Nephron progenitor cell (in vitro differentiated cells): ENCODE measurements around the gene HAUS5.

Experiments used
- DNase-seq: peaks from one replicate; pipeline ENCODE4 v3.0.0; 2021
- H3K27ac Mint-ChIP-seq: 2 replicates; pipeline ENCODE4 v1.8.0; 2021; ENCODE audit warnings: mild to moderate bottlenecking, moderate library complexity, mixed read lengths
- H3K27me3 Mint-ChIP-seq: 2 replicates; pipeline ENCODE4 v1.8.0; 2021; ENCODE audit warnings: mild to moderate bottlenecking, low read depth, mixed read lengths; ENCODE audit not compliant: poor library complexity
- H3K36me3 Mint-ChIP-seq: 2 replicates; pipeline ENCODE4 v1.8.0; 2021; ENCODE audit warnings: low read depth, mixed read lengths
- H3K4me1 Mint-ChIP-seq: 2 replicates; pipeline ENCODE4 v1.8.0; 2021; ENCODE audit warnings: mixed read lengths
- H3K4me3 Mint-ChIP-seq: 2 replicates; pipeline ENCODE4 v1.8.0; 2021; ENCODE audit warnings: mild to moderate bottlenecking, moderate library complexity, mixed read lengths
- H3K9me3 Mint-ChIP-seq: 2 replicates; pipeline ENCODE4 v1.8.0; 2021; ENCODE audit warnings: mild to moderate bottlenecking, moderate library complexity, mixed read lengths
- CTCF ChIP-seq: fragments of 200-600 bp; sonication (generic); IDR thresholded peaks from 2 replicates; pipeline ENCODE4 v1.5.0; 2021; ENCODE audit warnings: antibody characterized with exemption

Gene HAUS5

DNA sequence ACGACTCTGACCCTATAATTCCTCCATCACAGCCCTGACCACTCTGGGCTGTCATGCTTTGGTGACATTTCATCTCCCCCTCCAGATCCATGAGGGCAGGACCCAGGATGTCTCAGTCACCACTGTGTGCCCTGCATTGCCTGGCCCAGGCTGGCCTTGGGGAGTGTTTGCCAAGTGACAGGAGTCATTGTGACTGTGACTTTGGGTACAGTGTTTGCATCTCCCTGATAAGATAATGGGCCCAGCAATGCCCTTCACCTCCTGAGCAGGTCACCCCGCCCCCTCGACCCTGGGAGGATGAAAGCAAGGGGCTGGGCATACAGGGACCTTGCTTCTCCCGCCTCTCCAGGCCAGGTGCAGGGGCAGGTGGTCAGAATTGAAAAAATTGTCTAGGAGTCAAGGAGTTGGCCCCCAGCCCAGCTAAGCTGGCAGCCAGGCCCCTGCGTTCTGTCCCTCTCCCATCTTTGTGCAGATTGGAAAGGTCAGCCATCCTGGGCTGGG is 43.2 kb upstream of the HAUS5 start:
- no peaks in the 10 kb centered on the region for H3K36me3 Mint-ChIP-seq
- no peak for TF ChIP-seq CTCF
- H3K9me3 Mint-ChIP-seq = peaks cover 4% of the 10 kb centered on the region
- no peak overlapping the region for H3K27ac Mint-ChIP-seq
- H3K27me3 Mint-ChIP-seq = peaks cover 40% of the 10 kb centered on the region
- peaks cover 7% of the 10 kb centered on the region for H3K4me1 Mint-ChIP-seq
- H3K4me3 Mint-ChIP-seq = no peak overlapping the region
- DNase-seq = no peak

- no peak for TF ChIP-seq CTCF
- Mint-ChIP-seq H3K4me1 (peaks cover 7% of the 10 kb centered on the region), H3K36me3 (no peaks in the 10 kb centered on the region), H3K27me3 (peaks cover 34% of the 10 kb centered on the region), H3K4me3 (no peak overlapping the region), H3K27ac (no peak overlapping the region), H3K9me3 (peaks cover 25% of the 10 kb centered on the region)
- DNase-seq = no peak
Measured at GRCh38 chr19:35571406-35571965, 41.0 kb upstream of the HAUS5 start.

- Mint-ChIP-seq H3K27me3 (peaks cover 15% of the 10 kb centered on the region), H3K27ac (no peak overlapping the region), H3K9me3 (peaks cover 57% of the 10 kb centered on the region), H3K4me1 (no peaks in the 10 kb centered on the region), H3K36me3 (no peaks in the 10 kb centered on the region), H3K4me3 (no peak overlapping the region)
- no peak for TF ChIP-seq CTCF
- DNase-seq = no peak
Measured at GRCh38 chr19:35577918-35578317, 34.6 kb upstream of the HAUS5 start.

DNA sequence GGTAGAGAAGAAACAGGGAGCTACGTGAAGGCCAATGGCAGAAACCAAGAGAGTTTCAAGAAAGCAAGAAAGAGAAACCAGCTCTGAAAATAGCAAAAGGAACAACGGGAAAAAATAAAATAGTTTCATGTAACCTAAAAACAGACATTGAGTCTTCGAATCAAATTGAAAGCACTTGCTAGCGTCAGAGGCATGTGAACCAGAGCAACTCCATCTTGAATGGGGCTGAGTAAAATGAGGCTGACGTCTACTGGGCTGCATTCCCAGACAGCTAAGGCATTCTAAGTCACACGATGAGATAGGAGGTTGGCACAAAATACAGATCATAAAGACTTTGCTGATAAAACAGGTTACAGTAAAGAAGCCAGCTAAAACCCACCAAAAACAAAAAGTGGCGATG is 33.8 kb upstream of the HAUS5 start:
- DNase-seq = no peak
- H3K4me3 Mint-ChIP-seq = no peak overlapping the region

GRCh38 chr19:35582760-35583159 is 29.8 kb upstream of the HAUS5 start:
- Mint-ChIP-seq H3K27ac (no peak overlapping the region), H3K27me3 (peaks cover 47% of the 10 kb centered on the region), H3K4me1 (no peaks in the 10 kb centered on the region), H3K36me3 (no peaks in the 10 kb centered on the region), H3K4me3 (no peak overlapping the region), H3K9me3 (peaks cover 18% of the 10 kb centered on the region)
- no peak for DNase-seq
- TF ChIP-seq CTCF = no peak

More for the DNA sequence above, 33.8 kb upstream of the HAUS5 start:
- no peaks in the 10 kb centered on the region for H3K36me3 Mint-ChIP-seq
- peaks cover 21% of the 10 kb centered on the region for H3K27me3 Mint-ChIP-seq
- peaks cover 57% of the 10 kb centered on the region for H3K9me3 Mint-ChIP-seq
- no peaks in the 10 kb centered on the region for H3K4me1 Mint-ChIP-seq
- no peak overlapping the region for H3K27ac Mint-ChIP-seq
- no peak for TF ChIP-seq CTCF

DNA sequence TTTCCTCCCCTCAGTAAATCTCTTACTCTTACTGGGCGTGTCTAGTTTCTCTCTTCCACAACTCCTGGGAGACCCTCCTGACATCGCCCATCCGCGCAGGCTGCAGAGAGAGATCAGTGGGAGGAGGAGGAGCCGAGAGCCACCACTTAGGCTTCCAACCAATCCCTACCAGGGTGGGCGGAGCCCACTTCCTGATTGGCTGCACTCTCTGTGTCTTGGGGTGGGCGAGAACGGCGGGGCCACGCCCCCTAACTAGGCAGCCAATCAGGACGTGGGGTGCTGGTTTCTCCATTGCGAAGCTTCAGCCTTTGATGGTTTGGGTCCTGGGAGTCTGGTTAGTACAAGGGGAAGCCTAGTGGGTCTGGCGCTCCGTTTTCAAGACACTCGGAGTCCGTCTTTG is 26.7 kb upstream of the HAUS5 start, which contains the start of gene PMIS2:
Gene PMIS2 (plus strand): TSS at position 326 of the 400 bp plus-strand sequence. CDS start 87 bp downstream, outside the sequence.
- Mint-ChIP-seq H3K27me3 (peaks cover 67% of the 10 kb centered on the region), H3K9me3 (peaks cover under 1% of the 10 kb centered on the region), H3K36me3 (no peaks in the 10 kb centered on the region), H3K4me1 (no peaks in the 10 kb centered on the region), H3K27ac (no peak within 1 kb of the TSS), H3K4me3 (no peak within 1 kb of the TSS)
- no peak for TF ChIP-seq CTCF
- DNase-seq = peak; percentile 38
